Colonic mucosa (tissue), 4 donors: ENCODE results near the gene SLC6A19. TPM values are rescaled to one million over a fixed set of nuclear protein-coding genes. Genes with fewer than 3 reads are reported as not detected.
A peak's percentile ranks its signal among the peaks of the same experiment; 100 is the strongest.

Experiments
- DNase-seq: peaks from one replicate; pipeline ENCODE4 v3.0.0-alpha.2; 2020
- H3K27ac ChIP-seq: fragments of 200-600 bp; one replicate; pipeline ENCODE4 v1.8.0; 2021
- H3K27me3 ChIP-seq: fragments of 200-600 bp; one replicate; pipeline ENCODE4 v1.8.0; 2021
- H3K36me3 ChIP-seq: fragments of 200-600 bp; one replicate; pipeline ENCODE4 v1.8.0; 2021
- H3K4me1 ChIP-seq: fragments of 200-600 bp; one replicate; pipeline ENCODE4 v1.8.0; 2021; ENCODE audit warnings: mild to moderate bottlenecking
- H3K4me3 ChIP-seq: fragments of 200-600 bp; one replicate; pipeline ENCODE4 v1.8.0; 2021
- H3K9ac ChIP-seq, 2 donors: one replicate each; pipeline ENCODE4 v1.7.0; 2013; ENCODE audit warnings: control low read depth in 2 of 2, low read depth in 2 of 2, low read length in 2 of 2
- H3K9me3 ChIP-seq: fragments of 200-600 bp; one replicate; pipeline ENCODE4 v1.8.0; 2021
- intact Hi-C: fragments of 100-400 bp; cut with DNase I; formaldehyde crosslinking; loops from one replicate; pipeline ENCODE4 v1.14.1; 2022
- total RNA-seq, 2 donors: library from RNA; stranded (reverse); fragmentation: NEBNext Ultra II Directional in 1 of 2; extraction: Animal tissue kit (Norgen Biotek cat#: 25700) in 1 of 2; gene quantifications; one replicate each; pipeline ENCODE4 v1.2.1, GENCODE V29; 2021
- TF ChIP-seq, protein P1 (sequence below): fragments of 200-600 bp; IDR thresholded peaks from one replicate; pipeline ENCODE4 v1.8.0; 2022; ENCODE audit warnings: antibody characterized with exemption, mild to moderate bottlenecking
- donor health status: healthy.
- donor health status: DM: no; HTN: no; CAD: no.
- donor health status: DM: no; HTN: no; CAD: no.

SLC6A19 gene
- total RNA-seq, 2 donors from 2014 or later: 0.67 to 56.2 TPM

DNA sequence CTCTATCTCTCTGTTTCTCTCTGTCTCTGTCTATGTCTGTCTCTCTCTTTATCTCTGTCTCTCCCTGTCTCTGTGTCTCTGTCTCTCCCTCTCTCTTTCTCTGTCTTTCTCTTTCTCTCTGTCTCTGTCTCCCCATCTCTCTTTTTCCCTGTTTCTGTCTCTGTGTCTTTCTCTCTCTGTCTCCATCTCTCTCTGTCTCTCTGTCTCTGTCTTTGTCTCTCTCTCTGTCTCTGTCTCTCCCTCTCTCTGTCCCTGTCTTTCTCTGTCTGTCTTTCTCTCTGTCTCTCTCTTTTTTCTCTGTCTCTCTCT is 2.1 kb upstream of the SLC6A19 start:
- intact Hi-C loops: no loop called here
- Histone ChIP-seq H3K27ac (no peak overlapping the region), H3K27me3 (peaks cover 12% of the 10 kb centered on the region), H3K4me3 (no peak overlapping the region), H3K36me3 (no peaks in the 10 kb centered on the region), H3K4me1 (no peaks in the 10 kb centered on the region), H3K9ac (no peak overlapping the region), H3K9me3 (no peaks in the 10 kb centered on the region)
- TF ChIP-seq, protein P1, sequence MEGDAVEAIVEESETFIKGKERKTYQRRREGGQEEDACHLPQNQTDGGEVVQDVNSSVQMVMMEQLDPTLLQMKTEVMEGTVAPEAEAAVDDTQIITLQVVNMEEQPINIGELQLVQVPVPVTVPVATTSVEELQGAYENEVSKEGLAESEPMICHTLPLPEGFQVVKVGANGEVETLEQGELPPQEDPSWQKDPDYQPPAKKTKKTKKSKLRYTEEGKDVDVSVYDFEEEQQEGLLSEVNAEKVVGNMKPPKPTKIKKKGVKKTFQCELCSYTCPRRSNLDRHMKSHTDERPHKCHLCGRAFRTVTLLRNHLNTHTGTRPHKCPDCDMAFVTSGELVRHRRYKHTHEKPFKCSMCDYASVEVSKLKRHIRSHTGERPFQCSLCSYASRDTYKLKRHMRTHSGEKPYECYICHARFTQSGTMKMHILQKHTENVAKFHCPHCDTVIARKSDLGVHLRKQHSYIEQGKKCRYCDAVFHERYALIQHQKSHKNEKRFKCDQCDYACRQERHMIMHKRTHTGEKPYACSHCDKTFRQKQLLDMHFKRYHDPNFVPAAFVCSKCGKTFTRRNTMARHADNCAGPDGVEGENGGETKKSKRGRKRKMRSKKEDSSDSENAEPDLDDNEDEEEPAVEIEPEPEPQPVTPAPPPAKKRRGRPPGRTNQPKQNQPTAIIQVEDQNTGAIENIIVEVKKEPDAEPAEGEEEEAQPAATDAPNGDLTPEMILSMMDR: no peak
- DNase-seq: no peak

DNA sequence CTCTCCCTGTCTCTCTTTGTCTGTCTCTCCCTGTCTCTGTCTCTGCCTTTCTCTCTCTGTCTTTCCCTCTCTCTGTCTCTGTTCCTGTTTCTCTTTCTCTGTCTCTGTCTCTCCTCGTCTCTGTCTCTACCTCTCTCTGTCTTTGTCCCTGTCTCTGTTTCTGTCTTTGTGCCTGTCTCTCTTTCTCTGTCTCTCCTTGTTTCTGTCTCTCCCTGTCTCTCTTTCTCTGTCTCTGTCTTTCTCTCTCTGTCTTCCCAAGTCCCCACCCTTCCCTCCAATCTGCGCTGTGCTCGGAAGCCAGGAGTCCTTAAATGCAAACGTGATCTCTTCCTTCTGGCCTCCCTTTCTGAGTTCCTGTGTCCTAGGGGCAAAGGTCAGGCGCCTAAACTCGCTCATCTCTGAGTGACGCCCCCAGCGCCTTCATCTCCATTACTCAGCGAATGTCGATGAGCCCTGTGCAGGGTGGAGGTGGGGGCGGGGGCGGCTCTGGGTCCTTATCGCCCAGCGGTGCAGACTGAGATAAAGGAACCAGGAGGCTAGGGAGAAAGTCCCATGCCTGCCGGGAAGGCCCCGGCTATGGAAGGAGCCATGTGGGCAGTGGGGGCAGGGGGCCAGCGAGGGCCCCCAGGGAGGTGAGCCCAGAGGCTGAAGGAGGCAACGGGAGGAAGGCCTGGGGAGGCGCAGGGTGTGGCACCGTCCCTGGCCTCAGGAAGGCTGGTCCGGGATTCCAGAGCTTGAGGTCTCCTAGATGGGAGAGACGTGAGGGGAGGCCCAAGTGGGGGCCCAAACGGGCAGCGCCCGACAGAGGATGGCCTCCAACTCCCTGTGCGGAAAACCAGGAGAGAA is 1.5 kb upstream of the SLC6A19 start:
- intact Hi-C loops: no loop called here
- Histone ChIP-seq H3K36me3 (no peaks in the 10 kb centered on the region), H3K9me3 (no peaks in the 10 kb centered on the region), H3K27ac (no peak overlapping the region), H3K4me1 (no peaks in the 10 kb centered on the region), H3K27me3 (peaks cover 12% of the 10 kb centered on the region), H3K4me3 (no peak overlapping the region), H3K9ac (no peak overlapping the region)
- no peak for DNase-seq
- TF ChIP-seq, protein P1: no peak

DNA sequence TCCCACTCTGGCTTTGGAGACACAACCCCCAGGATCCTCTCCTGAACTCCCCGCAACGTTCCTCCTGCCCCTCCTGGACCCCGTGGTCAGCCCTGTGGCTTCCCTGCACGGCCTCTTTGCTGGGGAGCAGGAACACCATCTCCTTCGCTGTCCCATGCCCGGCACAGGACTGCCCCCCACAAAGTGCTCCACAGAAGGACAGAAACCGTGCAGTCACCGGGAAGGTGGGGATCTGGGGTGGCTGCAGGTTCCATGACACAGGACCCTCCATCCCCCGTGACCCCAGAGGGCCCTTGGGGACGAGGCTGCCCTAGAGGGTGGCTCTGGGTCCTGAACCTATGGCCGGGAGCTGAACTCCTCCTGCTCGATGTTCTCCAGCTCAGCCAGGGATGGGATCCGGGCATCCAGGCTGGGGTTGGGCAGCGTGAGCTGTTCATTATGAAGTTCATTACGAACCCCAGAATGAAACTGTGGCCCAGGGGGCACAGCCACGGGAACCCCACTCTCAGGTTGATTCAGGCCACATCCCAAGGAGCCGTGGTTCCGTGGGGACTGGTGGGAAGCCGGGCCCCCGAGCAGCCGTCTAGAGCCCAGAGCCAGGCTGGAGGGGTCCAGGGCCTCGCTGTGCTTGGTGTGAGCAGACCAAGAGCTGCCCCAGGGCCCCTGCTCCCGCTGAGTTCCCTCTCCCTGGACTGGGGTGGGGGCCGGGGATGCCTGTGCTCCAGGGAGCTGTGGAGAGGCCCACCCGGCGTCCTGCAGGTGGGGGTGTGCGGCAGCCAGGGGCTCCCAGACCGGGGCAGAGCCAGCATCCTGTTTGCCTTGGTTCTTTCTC is 684 bp upstream of the SLC6A19 start:
- intact Hi-C loops: no loop called here
- Histone ChIP-seq H3K27me3 (peaks cover 12% of the 10 kb centered on the region), H3K27ac (no peak overlapping the region), H3K9me3 (no peaks in the 10 kb centered on the region), H3K4me1 (no peaks in the 10 kb centered on the region), H3K4me3 (no peak overlapping the region), H3K36me3 (no peaks in the 10 kb centered on the region), H3K9ac (no peak overlapping the region)
- DNase-seq: no peak
- TF ChIP-seq, protein P1: no peak

DNA sequence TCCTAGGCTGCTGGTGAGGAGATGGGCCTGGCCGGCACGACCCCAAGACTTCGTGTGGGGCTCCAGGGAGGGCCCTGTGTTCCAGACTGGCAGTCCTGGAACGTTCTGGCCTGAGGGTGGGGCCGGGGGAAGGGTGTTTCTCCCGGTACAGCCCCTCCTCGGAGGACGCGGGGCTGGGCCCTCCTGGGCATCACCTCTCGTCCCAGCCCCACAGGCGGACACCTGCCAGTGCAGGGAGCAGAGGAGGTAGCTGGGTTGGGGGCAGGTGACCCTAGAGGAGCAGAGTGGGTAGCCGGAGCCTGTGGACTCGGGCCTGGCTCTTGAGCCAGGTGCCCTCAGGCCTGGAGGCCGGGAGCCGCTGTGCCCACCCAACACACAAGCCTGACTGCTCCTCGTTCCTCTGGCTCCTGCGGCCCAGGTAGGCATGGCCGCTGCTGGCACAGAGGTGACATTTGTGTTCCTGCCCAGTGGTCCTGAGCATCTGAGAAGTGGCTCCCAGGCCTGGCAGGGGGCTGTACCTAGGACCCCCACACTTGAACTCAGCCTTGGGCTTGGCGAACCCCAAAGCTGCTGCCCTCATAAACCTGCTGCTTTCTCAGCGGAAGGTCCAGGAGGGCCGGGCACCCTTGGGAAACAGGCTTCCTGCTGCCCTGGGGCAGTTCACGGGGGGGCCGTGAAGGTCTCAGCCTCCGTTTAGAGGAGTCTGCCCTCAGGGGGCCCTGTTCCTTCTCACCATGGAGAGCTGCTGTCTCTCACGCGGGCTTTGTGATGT is 817 bp downstream of the SLC6A19 start:
- intact Hi-C loops: no loop called here
- TF ChIP-seq, protein P1: no peak
- no peak overlapping the region for H3K9ac ChIP-seq
- no peaks in the 10 kb centered on the region for H3K4me1 ChIP-seq
- no peaks in the 10 kb centered on the region for H3K9me3 ChIP-seq
- no peak for DNase-seq
- peaks cover 12% of the 10 kb centered on the region for H3K27me3 ChIP-seq
- no peak overlapping the region for H3K27ac ChIP-seq
- H3K36me3 ChIP-seq: no peaks in the 10 kb centered on the region
- peak overlapping the region; percentile 15 for H3K4me3 ChIP-seq

DNA sequence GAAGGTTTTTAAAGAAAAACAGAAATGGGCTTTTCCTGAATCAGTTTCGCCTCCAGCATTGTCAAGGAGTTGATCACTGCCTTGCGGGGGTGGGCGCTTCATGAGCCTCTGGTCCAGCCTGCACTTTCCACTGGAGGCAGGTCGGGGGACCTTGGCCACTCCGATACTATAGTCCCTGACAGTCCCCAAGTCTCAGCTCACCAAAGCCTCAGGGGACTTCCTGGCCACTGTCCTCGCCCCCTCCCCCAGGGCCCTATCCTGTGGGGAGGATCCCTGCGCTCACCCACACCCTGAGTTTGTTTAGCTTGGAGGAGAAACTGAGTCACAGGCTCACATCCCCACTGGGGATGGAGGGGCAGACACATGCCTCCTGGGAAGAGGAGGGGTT is 1.4 kb downstream of the SLC6A19 start:
- peak overlapping the region; percentile 15 for H3K4me3 ChIP-seq

More for the DNA sequence above, 1.4 kb downstream of the SLC6A19 start:
- TF ChIP-seq, protein P1: no peak
- peaks cover 12% of the 10 kb centered on the region for H3K27me3 ChIP-seq
- intact Hi-C loops: no loop called here
- H3K27ac ChIP-seq: no peak overlapping the region
- no peaks in the 10 kb centered on the region for H3K9me3 ChIP-seq
- H3K36me3 ChIP-seq: no peaks in the 10 kb centered on the region
- H3K4me1 ChIP-seq: no peaks in the 10 kb centered on the region
- no peak overlapping the region for H3K9ac ChIP-seq
- no peak for DNase-seq
